OCI-LY7 (cell line): ENCODE data around the gene SLC43A1.

Experiments used
- EZH2phosphoT487 ChIP-seq: fragments of 200-600 bp; sonication (generic); IDR thresholded peaks from 2 replicates; pipeline ENCODE4 v1.6.1; 2018; ENCODE audit warnings: low read depth, borderline replicate concordance, mild to moderate bottlenecking, mixed run types, antibody characterized with exemption, low read length, moderate library complexity, mixed read lengths
- TF ChIP-seq, protein P1 (sequence below): fragments of 200-600 bp; sonication (generic); conservative IDR thresholded peaks from 2 replicates; pipeline ENCODE4 v1.5.1; 2014; ENCODE audit warnings: mild to moderate bottlenecking, antibody characterized with exemption, low read length, moderate library complexity, mixed read lengths

DNA sequence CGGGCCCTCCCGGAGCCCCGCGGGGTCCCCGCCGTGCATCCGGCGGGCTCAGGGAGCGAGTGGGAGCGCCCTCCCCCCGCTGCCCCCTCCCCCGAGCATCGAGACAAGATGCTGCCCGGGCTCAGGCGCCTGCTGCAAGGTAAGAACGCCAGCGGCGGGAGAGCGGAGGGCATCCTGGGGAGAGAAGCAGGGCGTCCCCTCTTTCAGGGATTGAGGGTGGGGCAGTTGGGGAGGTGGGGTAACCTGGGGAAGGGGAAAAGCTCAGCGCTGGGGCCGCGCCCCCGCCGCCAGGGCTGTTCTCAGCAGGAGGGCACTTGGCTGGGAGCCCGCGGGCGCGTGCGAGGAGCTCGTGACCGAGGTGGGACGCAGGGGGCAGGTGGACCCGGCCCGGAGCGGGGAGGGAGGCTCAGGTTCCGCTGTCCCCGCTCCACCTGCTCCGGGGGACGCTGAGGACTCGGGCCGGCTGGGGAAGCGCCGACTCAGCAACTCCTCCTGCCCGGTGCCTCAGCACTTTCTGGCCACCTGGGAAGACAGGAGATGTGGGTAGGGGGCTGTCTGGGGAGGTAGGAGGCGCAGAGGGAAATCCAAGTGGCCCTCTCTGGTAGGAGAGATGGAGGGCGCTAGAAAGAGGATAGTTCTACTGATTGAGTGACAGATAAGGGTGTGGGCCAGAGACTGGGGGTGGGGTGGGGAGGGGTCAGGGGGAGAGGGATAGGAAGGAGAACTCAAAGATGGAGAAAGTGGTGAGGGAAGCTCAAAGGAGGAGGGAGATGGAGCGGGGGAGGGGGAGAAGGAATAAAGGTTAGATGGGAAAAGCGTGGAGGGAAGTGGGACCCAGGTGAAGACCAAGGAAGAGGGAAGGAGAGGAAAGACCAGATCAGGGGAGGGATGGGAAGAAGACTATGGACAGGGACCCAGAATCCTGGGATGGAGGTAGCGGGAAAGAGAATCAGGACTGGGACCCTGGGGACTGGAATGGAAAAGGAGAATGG, 54.4 kb downstream of the SLC43A1 start:
- TF ChIP-seq, protein P1, sequence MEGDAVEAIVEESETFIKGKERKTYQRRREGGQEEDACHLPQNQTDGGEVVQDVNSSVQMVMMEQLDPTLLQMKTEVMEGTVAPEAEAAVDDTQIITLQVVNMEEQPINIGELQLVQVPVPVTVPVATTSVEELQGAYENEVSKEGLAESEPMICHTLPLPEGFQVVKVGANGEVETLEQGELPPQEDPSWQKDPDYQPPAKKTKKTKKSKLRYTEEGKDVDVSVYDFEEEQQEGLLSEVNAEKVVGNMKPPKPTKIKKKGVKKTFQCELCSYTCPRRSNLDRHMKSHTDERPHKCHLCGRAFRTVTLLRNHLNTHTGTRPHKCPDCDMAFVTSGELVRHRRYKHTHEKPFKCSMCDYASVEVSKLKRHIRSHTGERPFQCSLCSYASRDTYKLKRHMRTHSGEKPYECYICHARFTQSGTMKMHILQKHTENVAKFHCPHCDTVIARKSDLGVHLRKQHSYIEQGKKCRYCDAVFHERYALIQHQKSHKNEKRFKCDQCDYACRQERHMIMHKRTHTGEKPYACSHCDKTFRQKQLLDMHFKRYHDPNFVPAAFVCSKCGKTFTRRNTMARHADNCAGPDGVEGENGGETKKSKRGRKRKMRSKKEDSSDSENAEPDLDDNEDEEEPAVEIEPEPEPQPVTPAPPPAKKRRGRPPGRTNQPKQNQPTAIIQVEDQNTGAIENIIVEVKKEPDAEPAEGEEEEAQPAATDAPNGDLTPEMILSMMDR, result no peak
- TF ChIP-seq EZH2phosphoT487, result no peak
